Caco-2 (cell line): ENCODE results near the gene TTLL6. TPM values are rescaled to one million over a fixed set of nuclear protein-coding genes. Genes with fewer than 3 reads are reported as not detected.

ENCODE experiments used
- BruUV-seq: library from RNA; stranded (reverse); fragments of 400-500 nt; replicated peaks from 2 replicates; lab custom pipeline; 2021; lab: Mats Ljungman, UMichigan
- CTCF ChIA-PET: fragments of 300-600 bp; sonication (Branson Sonifier 250); formaldehyde crosslinking; loops from one replicate; lab custom pipeline; 2022; ENCODE audit warnings: antibody characterized with exemption; lab: Charles Lee
- POLR2A ChIA-PET: fragments of 300-600 bp; sonication (Branson Sonifier 250); formaldehyde crosslinking; loops from one replicate; lab custom pipeline; 2022; ENCODE audit warnings: antibody characterized with exemption; lab: Charles Lee
- DNase-seq, 2 experiments: peaks; one replicate each; pipeline versions ENCODE4 v3.0.0 to v3.0.0-alpha.2; 2020 to 2022
- H3K27me3 ChIP-seq: replicated peaks from 2 replicates; pipeline ENCODE4 v1.6.0; 2011; ENCODE audit warnings: low read length; ENCODE audit not compliant: control insufficient read depth, insufficient read depth
- H3K36me3 ChIP-seq: 2 replicates; pipeline ENCODE4 v1.5.1; 2011; ENCODE audit warnings: low read length; ENCODE audit not compliant: control insufficient read depth, insufficient read depth
- H3K4me1 ChIP-seq: fragments of 250-450 bp; sonication (Bioruptor Pico); 2 replicates; pipeline ENCODE4 v1.5.1; 2020; ENCODE audit warnings: mild to moderate bottlenecking
- H3K4me3 ChIP-seq: 2 replicates; pipeline ENCODE4 v1.5.1; 2011; ENCODE audit warnings: low read depth, mild to moderate bottlenecking, control low read depth, low read length
- H3K9me3 ChIP-seq: fragments of 250-450 bp; sonication (Bioruptor Pico); 2 replicates; pipeline ENCODE4 v1.5.1; 2020; ENCODE audit warnings: mild to moderate bottlenecking, moderate library complexity
- H3K27ac Mint-ChIP-seq: one replicate; pipeline ENCODE4 v1.8.0; 2022; ENCODE audit warnings: mixed read lengths; ENCODE audit not compliant: unreplicated experiment
- H3K27me3 Mint-ChIP-seq: one replicate; pipeline ENCODE4 v1.8.0; 2022; ENCODE audit warnings: mixed read lengths; ENCODE audit not compliant: insufficient read depth, unreplicated experiment
- H3K36me3 Mint-ChIP-seq: one replicate; pipeline ENCODE4 v1.8.0; 2022; ENCODE audit warnings: mild to moderate bottlenecking, mixed read lengths; ENCODE audit not compliant: insufficient read depth, unreplicated experiment
- H3K4me1 Mint-ChIP-seq: one replicate; pipeline ENCODE4 v1.8.0; 2022; ENCODE audit warnings: low read depth, mixed read lengths; ENCODE audit not compliant: unreplicated experiment
- H3K4me3 Mint-ChIP-seq: one replicate; pipeline ENCODE4 v1.8.0; 2022; ENCODE audit warnings: mild to moderate bottlenecking, moderate library complexity, mixed read lengths; ENCODE audit not compliant: unreplicated experiment
- H3K9me3 Mint-ChIP-seq: one replicate; pipeline ENCODE4 v1.8.0; 2022; ENCODE audit warnings: mixed read lengths; ENCODE audit not compliant: unreplicated experiment
- CTCF ChIP-seq, 2 experiments: fragments of 200-600 bp in 1 of 2; IDR thresholded peaks; 1 replicate in 1 of 2; 2 replicates in 1 of 2; pipeline versions ENCODE4 v1.5.1 to v1.8.0; 2011 to 2022; ENCODE audit warnings: antibody characterized with exemption in 1 of 2, control low read depth in 1 of 2, inconsistent platforms in 1 of 2, low read depth in 1 of 2, low read length in 1 of 2, mild to moderate bottlenecking in 1 of 2, moderate library complexity in 1 of 2; ENCODE audit not compliant: insufficient read depth in 1 of 2, severe bottlenecking in 1 of 2, unreplicated experiment in 1 of 2
- intact Hi-C: fragments of 100-400 bp; cut with micrococcal nuclease; formaldehyde crosslinking; loops from one replicate; pipeline ENCODE4 v1.10.0; 2022; ENCODE audit not compliant: unreplicated experiment
- total RNA-seq: library from RNA; stranded (reverse); gene quantifications from 2 replicates; pipeline ENCODE4 v1.2.3, GENCODE V29; 2022

Gene TTLL6
- total RNA-seq, 1 experiment from 2014 or later, result 0.16 TPM

DNA sequence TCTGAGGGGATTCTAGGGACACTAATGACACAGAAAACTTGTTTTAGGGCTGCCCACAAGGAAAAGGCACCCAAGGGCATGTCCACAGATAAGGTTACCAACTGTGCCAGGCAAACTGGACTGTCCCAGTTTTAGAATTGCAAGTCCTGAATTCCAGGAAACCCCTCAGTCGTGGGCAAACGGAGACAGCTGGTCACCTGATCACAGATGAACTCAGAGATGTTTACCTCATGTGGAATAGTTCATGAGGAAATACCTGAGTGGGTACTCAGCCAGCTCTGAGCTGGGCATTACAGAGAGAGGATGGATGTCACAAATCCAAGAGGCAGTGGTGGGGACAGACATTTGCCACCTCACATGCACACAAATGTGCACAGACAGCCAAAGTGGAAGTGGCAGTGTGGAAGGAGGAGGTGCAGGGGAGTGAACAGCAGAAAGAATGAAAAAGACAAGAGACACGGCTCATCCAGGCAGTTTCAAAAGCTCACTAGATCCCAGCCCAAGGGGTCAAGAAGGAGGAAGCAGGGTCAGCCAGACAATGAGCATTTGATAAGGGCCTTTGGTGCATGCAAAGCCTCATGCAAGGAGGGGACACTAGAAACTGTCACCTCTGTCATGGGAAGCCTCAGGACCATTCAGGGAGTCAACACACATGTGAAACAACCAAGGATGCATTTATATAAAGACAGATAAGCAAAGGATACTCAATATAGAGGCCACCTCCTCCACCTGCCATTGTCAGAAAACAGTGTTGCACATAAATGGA, 24.8 kb downstream of the TTLL6 start:
- no peak overlapping the region for H3K4me3 ChIP-seq
- no peaks in the 10 kb centered on the region for H3K9me3 ChIP-seq
- Mint-ChIP-seq H3K9me3 (no peaks in the 10 kb centered on the region), H3K27me3 (no peaks in the 10 kb centered on the region), H3K4me3 (no peak overlapping the region), H3K27ac (peak overlapping the region; percentile 15), H3K4me1 (peaks cover 52% of the 10 kb centered on the region), H3K36me3 (peaks cover 19% of the 10 kb centered on the region)
- H3K36me3 ChIP-seq, result no peaks in the 10 kb centered on the region
- ChIA-PET POLR2A (interaction anchor here (0.6 to 2.1 kb wide), 2 partner anchors 64 to 204 kb away, joined by 4 to 8 read pairs; partner anchors contain the start of gene HOXB13), CTCF (interaction anchor here (1.2 to 31.3 kb wide), 11 partner anchors 13 to 577 kb away, joined by 5 to 1184 read pairs (median 16); partner anchors contain the start of genes HOXB13, PRAC2 and TTLL6)
- no TSS peak for BruUV-seq
- H3K4me1 ChIP-seq, result peaks cover 58% of the 10 kb centered on the region
- intact Hi-C loops, result no loop called here
- no peak for DNase-seq
- no peak for TF ChIP-seq CTCF (IDR thresholded peaks at IDR 0.05; ENCODE audit: insufficient read depth in 1 of 2, low read depth in 1 of 2, low read length in 1 of 2, severe bottlenecking in 1 of 2, unreplicated experiment in 1 of 2)
- H3K27me3 ChIP-seq, result no peaks in the 10 kb centered on the region

- no TSS peak for BruUV-seq
- peaks cover 52% of the 10 kb centered on the region for H3K4me1 Mint-ChIP-seq
- intact Hi-C loops, result loop anchor here (1.0 kb wide), 5 partner anchors 63 to 120 kb away; partner anchors contain the start of gene HOXB13
- peak; percentile 98 to 100 for TF ChIP-seq CTCF (IDR thresholded peaks at IDR 0.05; ENCODE audit: insufficient read depth in 1 of 2, low read depth in 1 of 2, low read length in 1 of 2, severe bottlenecking in 1 of 2, unreplicated experiment in 1 of 2)
- no peaks in the 10 kb centered on the region for H3K9me3 Mint-ChIP-seq
- no peak overlapping the region for H3K4me3 Mint-ChIP-seq
- no peaks in the 10 kb centered on the region for H3K27me3 ChIP-seq
- DNase-seq, result peak; percentile 97
- H3K27ac Mint-ChIP-seq, result peak overlapping the region; percentile 51
- H3K4me3 ChIP-seq, result no peak overlapping the region
- ChIA-PET POLR2A (interaction anchor here (0.5 to 2.1 kb wide), 2 partner anchors 63 to 625 kb away, joined by 5 to 8 read pairs; partner anchors contain the start of gene HOXB13), CTCF (interaction anchor here (0.5 to 31.3 kb wide), 42 partner anchors 8 to 743 kb away, joined by 3 to 1184 read pairs (median 5); partner anchors contain the start of genes ATP5MC1, HOXB13, HOXB9 and NFE2L1)
- peaks cover 19% of the 10 kb centered on the region for H3K36me3 Mint-ChIP-seq
- H3K4me1 ChIP-seq, result peaks cover 50% of the 10 kb centered on the region
- no peaks in the 10 kb centered on the region for H3K9me3 ChIP-seq
- H3K27me3 Mint-ChIP-seq, result no peaks in the 10 kb centered on the region
- no peaks in the 10 kb centered on the region for H3K36me3 ChIP-seq
Measured at GRCh38 chr17:48791128-48792032, 25.6 kb downstream of the TTLL6 start.
